HEK293T (cell line): Measurements from ENCODE around the gene SPTA1.

Experiments used
- CTCF ChIA-PET: fragments of 350-600 bp; formaldehyde crosslinking; extraction: SDS; loops from one replicate; lab custom pipeline; 2021; ENCODE audit warnings: antibody characterized with exemption, inconsistent platforms; lab: Yijun Ruan, JAX
- POLR2A ChIA-PET: fragments of 350-600 bp; formaldehyde crosslinking; extraction: SDS; loops from one replicate; lab custom pipeline; 2020; ENCODE audit warnings: antibody characterized with exemption, inconsistent platforms; lab: Yijun Ruan, JAX
- DNase-seq: peaks from one replicate; pipeline ENCODE4 v3.0.0; 2012; ENCODE audit warnings: mixed read lengths; ENCODE audit errors: extremely low spot score
- ARNT ChIP-seq: fragments of 450-650 bp; IDR thresholded peaks from 2 replicates; pipeline ENCODE4 v1.6.1; 2017; ENCODE audit warnings: mild to moderate bottlenecking
- BHLHE40 ChIP-seq: fragments of 450-650 bp; IDR thresholded peaks from 2 replicates; pipeline ENCODE4 v1.6.1; 2016; ENCODE audit warnings: mild to moderate bottlenecking, moderate library complexity, borderline replicate concordance
- CTBP1 ChIP-seq: fragments of 450-650 bp; IDR thresholded peaks from 2 replicates; pipeline ENCODE4 v1.6.1; 2016; ENCODE audit warnings: borderline replicate concordance
- ELF4 ChIP-seq: fragments of 450-650 bp; IDR thresholded peaks from 2 replicates; pipeline ENCODE4 v1.6.1; 2017; ENCODE audit warnings: antibody characterized with exemption
- FOXA1 ChIP-seq: fragments of 450-650 bp; IDR thresholded peaks from 2 replicates; pipeline ENCODE4 v1.6.1; 2016; ENCODE audit warnings: mild to moderate bottlenecking
- FOXK2 ChIP-seq: fragments of 450-650 bp; IDR thresholded peaks from 2 replicates; pipeline ENCODE4 v1.6.1; 2016; ENCODE audit warnings: mild to moderate bottlenecking
- FOXM1 ChIP-seq: fragments of 450-650 bp; IDR thresholded peaks from 2 replicates; pipeline ENCODE4 v1.6.1; 2017; ENCODE audit warnings: mild to moderate bottlenecking, borderline replicate concordance
- HDGF ChIP-seq: fragments of 450-650 bp; IDR thresholded peaks from 2 replicates; pipeline ENCODE4 v1.6.1; 2017; ENCODE audit warnings: antibody characterized with exemption, borderline replicate concordance
- L3MBTL2 ChIP-seq: fragments of 450-650 bp; conservative IDR thresholded peaks from 2 replicates; pipeline ENCODE4 v1.6.1; 2016; ENCODE audit warnings: mild to moderate bottlenecking
- LEF1 ChIP-seq: fragments of 450-650 bp; IDR thresholded peaks from 2 replicates; pipeline ENCODE4 v1.6.1; 2017; ENCODE audit warnings: mild to moderate bottlenecking, borderline replicate concordance
- NFRKB ChIP-seq: fragments of 450-650 bp; IDR thresholded peaks from 2 replicates; pipeline ENCODE4 v1.6.1; 2016; ENCODE audit warnings: mild to moderate bottlenecking, moderate library complexity
- PKNOX1 ChIP-seq: fragments of 450-650 bp; IDR thresholded peaks from 2 replicates; pipeline ENCODE4 v1.6.1; 2016
- SP1 ChIP-seq: fragments of 450-650 bp; IDR thresholded peaks from 2 replicates; pipeline ENCODE4 v1.6.1; 2017
- SUZ12 ChIP-seq: fragments of 450-650 bp; IDR thresholded peaks from 2 replicates; pipeline ENCODE4 v1.6.1; 2016; ENCODE audit warnings: mild to moderate bottlenecking
- TARDBP ChIP-seq: fragments of 450-650 bp; IDR thresholded peaks from 2 replicates; pipeline ENCODE4 v1.6.1; 2016
- ZNF384 ChIP-seq: fragments of 450-650 bp; IDR thresholded peaks from 2 replicates; pipeline ENCODE4 v1.6.1; 2016

SPTA1 gene

GRCh38 chr1:158613764-158614163, 72.8 kb downstream of the SPTA1 start:
- CTCF ChIA-PET = no interaction called here
- DNase-seq = no peak
- POLR2A ChIA-PET = no interaction called here
- no peak for TF ChIP-seq SUZ12
- TF ChIP-seq BHLHE40 = no peak
- TF ChIP-seq ELF4 = no peak
- no peak for TF ChIP-seq ARNT
- no peak for TF ChIP-seq NFRKB
- no peak for TF ChIP-seq TARDBP
- TF ChIP-seq LEF1 = no peak
- no peak for TF ChIP-seq CTBP1
- no peak for TF ChIP-seq FOXA1
- TF ChIP-seq FOXK2 = no peak
- TF ChIP-seq FOXM1 = no peak
- no peak for TF ChIP-seq PKNOX1

GRCh38 chr1:158611916-158612315, 74.6 kb downstream of the SPTA1 start:
- ChIA-PET POLR2A (no interaction called here), CTCF (no interaction called here)

GRCh38 chr1:158607296-158607695, 79.2 kb downstream of the SPTA1 start:
- TF ChIP-seq HDGF (no peak), ARNT (no peak), ZNF384 (no peak), CTBP1 (no peak), BHLHE40 (no peak), FOXM1 (no peak), SUZ12 (no peak), FOXK2 (no peak), FOXA1 (no peak), TARDBP (no peak), LEF1 (no peak), SP1 (no peak), L3MBTL2 (no peak)
- CTCF ChIA-PET = no interaction called here
- no peak for DNase-seq
- POLR2A ChIA-PET = no interaction called here

More at GRCh38 chr1:158611916-158612315, 74.6 kb downstream of the SPTA1 start:
- TF ChIP-seq ARNT = no peak
- TF ChIP-seq FOXA1 = no peak
- no peak for TF ChIP-seq ZNF384
- TF ChIP-seq SP1 = no peak
- TF ChIP-seq NFRKB = no peak
- no peak for TF ChIP-seq L3MBTL2
- TF ChIP-seq ELF4 = no peak
- TF ChIP-seq CTBP1 = no peak
- TF ChIP-seq BHLHE40 = no peak
- no peak for TF ChIP-seq LEF1
- no peak for TF ChIP-seq PKNOX1
- TF ChIP-seq HDGF = no peak
- DNase-seq = no peak

GRCh38 chr1:158604968-158605367, 81.5 kb downstream of the SPTA1 start, which contains the start of gene OR10Z1:
OR10Z1 (plus strand) TSS chr1:158605268; CDS start chr1:158606439, 1,171 bp downstream.
- CTCF ChIA-PET = no interaction called here
- DNase-seq = no peak
- POLR2A ChIA-PET = no interaction called here
- TF ChIP-seq L3MBTL2 = no peak
- no peak for TF ChIP-seq FOXK2
- TF ChIP-seq BHLHE40 = no peak
- TF ChIP-seq LEF1 = no peak
- no peak for TF ChIP-seq FOXA1

- ChIA-PET POLR2A (no interaction called here), CTCF (no interaction called here)
- TF ChIP-seq TARDBP (no peak), ELF4 (no peak), NFRKB (no peak), ZNF384 (no peak), SUZ12 (no peak), FOXA1 (no peak), BHLHE40 (no peak), LEF1 (no peak), L3MBTL2 (no peak), SP1 (no peak), FOXK2 (no peak), HDGF (no peak), ARNT (no peak), CTBP1 (no peak), FOXM1 (no peak), PKNOX1 (no peak)
- no peak for DNase-seq
Measured at GRCh38 chr1:158600735-158601134, 85.8 kb downstream of the SPTA1 start.

GRCh38 chr1:158586942-158587341, 99.6 kb downstream of the SPTA1 start:
- CTCF ChIA-PET = no interaction called here
- TF ChIP-seq PKNOX1 = no peak
- TF ChIP-seq HDGF = no peak
- no peak for TF ChIP-seq TARDBP
- POLR2A ChIA-PET = no interaction called here
- DNase-seq = no peak
